Bronchial epithelial cell (primary cell): Measurements from ENCODE around the gene RO60. TPM values are rescaled to one million over a fixed set of nuclear protein-coding genes. Genes with fewer than 3 reads are reported as not detected.

Experiments
- DNase-seq: peaks from one replicate; pipeline ENCODE4 v3.0.0-alpha.2; 2010; ENCODE audit warnings: low read depth
- FAIRE-seq: peaks from 2 replicates; lab custom pipeline; 2011; peaks lifted over from hg19 to GRCh38; lab: Jason Lieb, UNC
- H3K27me3 ChIP-seq: 2 replicates; pipeline ENCODE4 v1.5.1; 2011; ENCODE audit warnings: low read length; ENCODE audit not compliant: control insufficient read depth, insufficient read depth
- H3K36me3 ChIP-seq: 2 replicates; pipeline ENCODE4 v1.5.1; 2011; ENCODE audit warnings: low read length; ENCODE audit not compliant: control insufficient read depth, insufficient read depth
- H3K4me3 ChIP-seq: 2 replicates; pipeline ENCODE4 v1.5.1; 2011; ENCODE audit warnings: mild to moderate bottlenecking, low read depth, low read length, control low read depth
- total RNA-seq: library from RNA; depleted of rRNA; stranded (reverse); fragments of >200 nt; gene quantifications from 2 replicates; pipeline ENCODE4 v1.2.1, GENCODE V29; 2014
- TF ChIP-seq, protein P1 (sequence below): IDR thresholded peaks from 2 replicates; pipeline ENCODE4 v1.5.1; 2011; ENCODE audit warnings: mild to moderate bottlenecking, moderate library complexity, low read length, control low read depth, inconsistent platforms; ENCODE audit not compliant: insufficient read depth, severe bottlenecking

Gene RO60
- total RNA-seq, 1 donor from 2014 or later: 109 TPM

DNA sequence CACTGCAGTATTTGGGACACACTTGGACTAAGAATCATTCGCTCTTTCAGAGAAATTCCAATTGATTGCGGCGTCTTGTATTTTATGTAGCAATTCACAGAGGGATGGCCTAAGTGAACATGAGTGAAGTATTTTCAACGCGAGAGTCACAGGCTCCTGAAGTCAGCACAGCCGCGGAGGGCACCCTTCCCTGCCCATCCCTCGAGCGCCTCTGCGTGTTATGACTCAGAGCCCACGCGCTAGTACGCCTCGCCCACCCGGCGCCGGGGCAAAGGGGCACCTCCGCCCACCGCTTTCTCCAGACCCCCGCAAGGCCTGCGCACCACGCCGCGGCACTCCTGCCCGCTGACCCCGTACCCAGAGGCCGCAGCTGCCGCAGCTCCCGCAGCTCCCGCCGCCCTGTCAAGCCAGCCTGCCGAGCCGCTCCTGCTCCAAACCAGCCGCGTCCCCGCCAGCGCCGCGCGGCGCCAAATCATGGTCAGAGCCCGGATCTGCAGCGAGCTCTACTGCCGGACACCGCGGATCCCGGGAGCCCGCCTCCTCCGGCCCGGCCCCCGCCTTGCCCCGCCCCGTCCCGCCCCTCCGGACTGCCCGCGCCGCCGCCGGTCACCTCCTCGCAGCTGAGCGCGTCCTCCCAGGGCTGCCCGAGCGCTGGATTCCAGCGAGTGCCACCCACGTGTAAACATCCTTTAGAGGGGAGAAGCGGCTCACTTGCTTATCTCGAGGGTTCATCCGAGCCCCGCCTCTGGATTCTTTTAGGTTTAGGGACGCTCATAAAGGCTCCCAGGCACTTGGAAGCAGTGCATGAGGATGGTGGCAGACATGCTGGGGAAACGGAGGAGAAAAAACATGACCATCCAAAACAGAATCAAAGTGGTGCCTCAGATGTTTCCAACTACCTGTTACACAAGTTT, 45.8 kb downstream of the RO60 start, which contains the start of gene GLRX2:
Gene GLRX2, minus strand, starts transcription at position 508 of the 914 bp plus-strand sequence. Its CDS starts 32 bp downstream, at position 476.
- DNase-seq (peak; percentile 66), FAIRE-seq (no peak)
- TF ChIP-seq, protein P1, sequence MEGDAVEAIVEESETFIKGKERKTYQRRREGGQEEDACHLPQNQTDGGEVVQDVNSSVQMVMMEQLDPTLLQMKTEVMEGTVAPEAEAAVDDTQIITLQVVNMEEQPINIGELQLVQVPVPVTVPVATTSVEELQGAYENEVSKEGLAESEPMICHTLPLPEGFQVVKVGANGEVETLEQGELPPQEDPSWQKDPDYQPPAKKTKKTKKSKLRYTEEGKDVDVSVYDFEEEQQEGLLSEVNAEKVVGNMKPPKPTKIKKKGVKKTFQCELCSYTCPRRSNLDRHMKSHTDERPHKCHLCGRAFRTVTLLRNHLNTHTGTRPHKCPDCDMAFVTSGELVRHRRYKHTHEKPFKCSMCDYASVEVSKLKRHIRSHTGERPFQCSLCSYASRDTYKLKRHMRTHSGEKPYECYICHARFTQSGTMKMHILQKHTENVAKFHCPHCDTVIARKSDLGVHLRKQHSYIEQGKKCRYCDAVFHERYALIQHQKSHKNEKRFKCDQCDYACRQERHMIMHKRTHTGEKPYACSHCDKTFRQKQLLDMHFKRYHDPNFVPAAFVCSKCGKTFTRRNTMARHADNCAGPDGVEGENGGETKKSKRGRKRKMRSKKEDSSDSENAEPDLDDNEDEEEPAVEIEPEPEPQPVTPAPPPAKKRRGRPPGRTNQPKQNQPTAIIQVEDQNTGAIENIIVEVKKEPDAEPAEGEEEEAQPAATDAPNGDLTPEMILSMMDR: no peak
- Histone ChIP-seq H3K4me3 (peak within 1 kb of the TSS; percentile 69), H3K27me3 (no peaks in the 10 kb centered on the region), H3K36me3 (peaks cover 3% of the 10 kb centered on the region)

DNA sequence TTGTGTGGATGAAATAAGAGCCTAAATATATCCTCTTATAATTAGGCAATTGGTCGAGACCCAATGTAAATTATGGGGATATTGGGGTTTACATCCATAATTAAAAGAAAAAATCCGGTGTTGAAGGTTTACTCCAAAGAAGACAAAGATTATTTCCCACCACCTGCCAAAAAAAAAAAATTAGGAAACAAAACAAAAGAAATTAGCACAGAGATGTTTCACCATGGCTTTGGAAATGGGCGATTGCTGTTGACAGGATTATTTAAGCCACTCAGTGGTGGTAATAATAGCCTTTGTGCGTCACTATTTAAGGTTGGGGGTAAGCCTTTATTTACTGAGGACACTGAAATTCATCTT, 46.4 kb downstream of the RO60 start:
- H3K4me3 ChIP-seq: peak overlapping the region; percentile 69
- TF ChIP-seq, protein P1: no peak
- no peaks in the 10 kb centered on the region for H3K27me3 ChIP-seq
- no peak for DNase-seq
- FAIRE-seq: no peak
- no peaks in the 10 kb centered on the region for H3K36me3 ChIP-seq

DNA sequence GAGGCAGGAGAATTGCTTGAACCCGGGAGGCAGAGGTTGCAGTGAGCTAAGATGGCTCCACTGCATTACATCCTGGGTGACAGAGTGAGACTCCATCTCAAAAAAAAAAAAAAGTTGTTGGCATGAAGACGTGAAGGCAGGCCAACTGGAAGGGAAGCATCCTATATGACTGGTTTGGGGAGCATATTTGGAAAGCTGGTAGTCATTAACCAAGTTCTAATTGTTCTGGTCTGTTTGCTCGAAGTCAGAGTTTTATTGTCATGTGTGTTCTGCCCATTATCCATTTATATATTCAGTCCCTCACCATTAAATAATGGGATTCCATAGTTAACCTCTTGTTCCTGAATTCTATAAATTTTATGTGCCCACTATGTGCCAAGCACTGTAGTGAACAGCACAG, 49.1 kb downstream of the RO60 start:
- Histone ChIP-seq H3K36me3 (no peaks in the 10 kb centered on the region), H3K27me3 (no peaks in the 10 kb centered on the region), H3K4me3 (no peak overlapping the region)
- TF ChIP-seq, protein P1: no peak
- DNase-seq (no peak), FAIRE-seq (no peak)

Other genes with a start within 250 kb of the RO60 start
- 26.3 and 47.0 TPM in 2 replicates for gene UCHL5, start 252 bp upstream of the RO60 start, total RNA-seq
- 5.0 and 10.1 TPM in 2 replicates for gene GLRX2, start 45.8 kb downstream of the RO60 start, total RNA-seq
- 15.3 and 21.0 TPM in 2 replicates for gene CDC73, start 62.4 kb downstream of the RO60 start, total RNA-seq
- gene B3GALT2, start 127.0 kb downstream of the RO60 start, total RNA-seq: not detected in 2 replicates